GM18498 (cell line): ENCODE data around the gene TWSG1.
"Not testable (repeated sequence)": the region's sequence is repeated elsewhere in the genome, so short reads cannot be mapped to it uniquely, and the experiment has no call there.

Source experiments
- ATAC-seq: cut with Tn5 transposase; IDR thresholded peaks from one replicate; pipeline ENCODE4 v1.9.1; 2021; ENCODE audit warnings: mild to moderate bottlenecking, moderate library complexity; ENCODE audit not compliant: unreplicated experiment

Gene TWSG1

DNA sequence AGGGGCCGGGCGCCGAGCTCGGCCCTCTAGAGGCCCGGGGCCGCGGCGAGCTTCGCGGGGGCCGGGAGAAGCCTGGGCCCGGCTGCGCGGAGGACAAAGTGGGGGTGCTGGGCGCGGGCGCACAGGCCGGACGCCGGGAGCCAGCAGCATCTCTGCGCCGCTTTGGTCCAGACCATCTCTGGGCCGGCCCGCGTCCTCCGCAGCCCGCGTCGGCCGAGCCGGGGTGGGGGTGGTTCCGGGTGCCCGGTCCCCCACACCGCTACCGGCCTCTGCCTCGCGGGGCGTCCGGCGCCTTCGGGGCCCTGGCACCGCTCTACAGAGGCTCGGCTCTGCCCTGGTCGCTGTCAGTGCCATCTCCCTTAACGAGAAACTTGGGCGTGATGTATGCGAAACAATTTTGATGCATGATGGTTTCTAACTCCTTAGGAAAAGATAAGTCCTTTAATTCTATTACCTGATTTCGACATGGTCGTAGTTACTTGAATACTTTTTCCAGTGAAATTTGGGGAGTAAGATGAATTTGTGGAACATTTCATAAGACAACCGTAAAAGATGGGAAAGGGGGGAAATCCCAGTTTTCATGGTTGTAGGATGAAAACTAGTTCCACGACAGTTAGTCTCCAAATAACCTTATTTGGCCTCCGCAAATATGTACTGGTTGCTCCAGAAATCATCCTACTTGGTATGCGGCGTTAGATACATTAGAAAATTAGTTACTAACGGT is 562 bp downstream of the TWSG1 start:
- peak; percentile 49 for ATAC-seq

DNA sequence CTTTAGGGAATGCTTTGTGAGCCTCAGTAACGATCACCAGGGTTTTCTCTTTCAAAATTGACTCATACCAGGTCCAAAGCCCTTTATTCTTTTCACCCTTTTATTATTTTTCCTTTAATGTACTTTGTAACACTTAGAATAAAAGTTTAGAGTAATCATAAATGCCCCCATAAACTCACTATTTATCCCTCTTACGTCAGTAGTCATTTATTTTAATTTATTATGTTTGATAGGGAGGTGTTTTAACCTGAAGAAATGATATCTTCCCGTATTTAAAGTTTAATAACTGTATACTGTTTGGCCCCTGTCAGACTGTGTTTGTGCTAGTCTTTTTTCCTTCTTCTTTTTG is 1.1 kb downstream of the TWSG1 start:
- ATAC-seq, result no peak

DNA sequence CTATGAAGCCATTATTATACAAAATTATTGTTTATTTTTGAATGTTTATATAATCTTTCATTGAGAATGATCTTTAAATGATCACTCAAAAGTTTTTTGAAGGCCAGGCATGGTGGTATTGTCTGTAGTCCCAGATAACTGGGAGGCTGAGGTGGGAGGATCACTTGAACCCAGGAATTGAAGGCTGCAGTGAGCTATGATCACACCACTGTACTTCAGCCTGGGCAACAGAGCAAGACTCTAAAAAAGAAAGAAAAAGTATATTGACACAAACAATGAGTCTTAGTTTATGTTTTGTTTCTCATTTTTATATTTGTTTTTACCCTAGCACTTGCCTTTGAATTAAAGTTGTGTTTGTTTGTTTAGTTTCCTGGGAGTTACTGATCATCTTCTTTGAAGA is 2.3 kb downstream of the TWSG1 start:
- ATAC-seq, result no peak

DNA sequence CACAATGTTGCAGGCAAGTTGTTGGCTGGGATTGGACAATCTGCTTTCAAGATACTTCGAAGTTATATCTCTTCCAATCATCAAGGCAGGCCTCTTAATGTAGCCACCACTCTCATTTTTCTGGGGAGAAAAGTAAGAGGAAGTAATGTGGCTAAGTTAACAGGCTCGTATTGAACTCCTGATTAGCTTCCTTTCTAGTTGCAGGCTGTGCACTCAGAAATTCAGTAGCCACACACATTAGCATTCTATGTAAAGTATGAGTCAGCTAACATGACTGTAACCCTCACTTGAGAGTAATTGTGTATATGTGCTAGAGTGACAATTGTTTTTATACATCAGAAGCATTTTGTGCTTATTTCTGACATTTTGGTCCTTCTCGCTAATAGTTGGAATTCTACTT is 3.3 kb downstream of the TWSG1 start:
- no peak for ATAC-seq

DNA sequence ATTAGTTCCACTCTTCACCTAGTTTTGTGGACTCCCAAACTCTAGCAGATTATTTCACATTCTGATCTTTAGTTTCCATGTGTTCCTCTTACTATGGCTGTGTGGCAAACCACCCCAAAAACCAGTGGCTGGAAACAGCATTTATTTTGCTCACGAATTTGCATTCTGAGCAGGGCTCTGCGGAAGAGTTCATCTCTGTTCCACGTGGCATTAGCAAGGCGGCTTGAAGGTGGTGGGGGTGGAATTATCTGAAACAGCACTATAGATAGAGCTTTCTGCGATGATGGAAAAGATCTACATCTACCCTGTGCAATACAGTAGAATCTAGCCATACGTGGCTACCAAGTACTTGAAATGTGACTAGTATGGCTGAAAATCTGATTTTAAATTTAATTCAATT is 5.9 kb downstream of the TWSG1 start:
- no peak for ATAC-seq

DNA sequence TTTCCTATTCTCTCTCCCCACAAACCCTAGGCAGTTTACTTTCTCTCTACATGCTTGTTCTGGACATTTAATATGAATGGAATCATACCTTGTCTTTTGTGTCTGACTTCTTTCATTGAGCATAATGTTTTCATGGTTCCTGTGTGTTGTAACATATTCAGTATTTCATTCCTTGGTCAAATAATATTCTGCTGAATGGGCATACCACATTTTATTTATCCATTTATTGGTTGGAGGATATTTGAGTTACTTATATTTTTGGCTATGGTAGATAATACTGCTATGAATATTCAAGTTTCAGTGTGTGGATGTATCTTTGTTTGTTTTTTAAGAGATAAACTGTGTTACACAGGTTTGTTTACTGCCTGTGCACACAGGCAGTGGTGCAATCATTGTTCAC is 9.0 kb downstream of the TWSG1 start:
- ATAC-seq, result no peak

DNA sequence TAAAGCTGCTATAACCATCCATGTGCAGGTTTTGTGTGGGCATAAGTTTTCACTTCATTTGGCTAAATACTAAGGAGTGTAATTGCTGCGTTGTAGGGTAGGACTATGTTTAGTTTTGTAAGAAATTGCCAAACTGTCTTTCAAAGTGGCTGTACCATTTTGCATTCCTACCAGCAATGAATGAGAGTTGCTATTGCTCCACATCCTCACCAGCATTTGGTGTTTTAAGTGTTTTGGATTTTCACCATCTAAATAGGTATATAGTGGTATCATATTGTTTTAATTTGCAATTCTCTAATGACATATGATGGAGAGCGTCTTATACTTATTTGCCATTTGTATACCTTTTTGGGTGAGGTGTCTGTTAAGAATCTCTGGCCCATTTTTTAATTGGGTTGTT is 12.2 kb downstream of the TWSG1 start:
- no peak for ATAC-seq

DNA sequence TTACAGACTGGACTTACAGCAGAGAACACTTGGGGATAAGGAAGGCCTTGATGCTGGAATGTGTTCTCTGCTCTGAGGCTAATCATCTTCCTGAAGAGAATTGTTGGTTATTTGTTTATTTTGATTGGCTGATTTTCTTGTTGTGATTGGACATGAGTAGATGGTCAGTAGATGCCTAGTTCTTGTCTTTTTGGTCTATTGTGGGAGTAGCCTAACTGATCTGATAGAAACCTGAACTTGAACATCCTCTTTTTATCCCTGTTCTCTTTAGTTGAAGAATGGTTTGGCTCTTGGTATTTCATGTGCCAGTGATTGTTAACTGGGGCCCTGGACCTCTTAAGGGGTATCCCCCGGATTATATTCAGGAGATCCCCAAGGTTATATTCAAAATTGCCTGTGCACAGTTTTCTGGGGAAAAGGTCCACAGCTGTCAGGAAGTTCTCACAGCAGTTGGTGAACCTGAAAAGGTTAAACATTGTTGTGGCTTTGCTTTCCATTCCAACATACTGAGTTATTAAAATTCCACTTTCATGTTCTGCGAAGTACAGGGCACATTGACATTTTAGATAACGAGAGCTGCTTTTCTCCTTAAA is 13.6 kb downstream of the TWSG1 start:
- ATAC-seq, result no peak

DNA sequence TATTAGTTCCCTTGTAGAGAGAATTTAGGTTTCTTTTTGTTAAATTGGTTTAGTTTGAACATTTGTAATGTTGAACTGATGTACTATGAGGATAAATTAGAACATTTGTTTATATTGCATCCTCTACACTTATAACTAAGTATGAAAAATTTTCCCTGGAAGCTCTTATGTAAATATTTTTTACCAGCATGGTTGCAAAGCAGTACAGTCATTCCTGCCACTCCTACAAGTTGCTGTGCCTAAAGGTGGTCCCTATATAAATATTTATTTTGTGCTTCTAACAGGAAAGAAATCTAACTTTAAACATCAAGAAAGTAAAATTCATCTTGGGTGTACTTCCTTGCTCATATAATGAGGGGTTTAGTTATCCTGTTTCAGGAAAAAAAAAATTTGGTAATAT is 14.2 kb downstream of the TWSG1 start:
- no peak for ATAC-seq

DNA sequence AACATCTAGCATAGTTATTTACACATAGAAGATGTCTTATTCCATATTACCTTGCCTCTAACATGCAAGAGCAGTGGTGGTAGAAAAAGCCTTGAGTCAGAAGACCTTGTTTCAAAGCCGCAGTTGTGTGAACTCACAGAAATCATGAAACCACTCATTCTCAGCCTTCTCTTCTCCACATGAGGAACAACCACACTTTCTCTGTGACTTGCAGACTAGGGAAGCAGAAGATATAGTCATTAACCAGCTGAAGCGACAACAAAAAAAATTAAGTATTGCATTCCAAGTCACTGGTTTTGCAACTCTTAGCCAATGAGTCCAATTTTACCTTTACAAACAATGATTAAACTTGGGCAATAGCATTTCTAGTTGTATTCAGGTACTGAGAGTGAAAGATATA is 19.0 kb downstream of the TWSG1 start:
- peak; percentile 87 for ATAC-seq

DNA sequence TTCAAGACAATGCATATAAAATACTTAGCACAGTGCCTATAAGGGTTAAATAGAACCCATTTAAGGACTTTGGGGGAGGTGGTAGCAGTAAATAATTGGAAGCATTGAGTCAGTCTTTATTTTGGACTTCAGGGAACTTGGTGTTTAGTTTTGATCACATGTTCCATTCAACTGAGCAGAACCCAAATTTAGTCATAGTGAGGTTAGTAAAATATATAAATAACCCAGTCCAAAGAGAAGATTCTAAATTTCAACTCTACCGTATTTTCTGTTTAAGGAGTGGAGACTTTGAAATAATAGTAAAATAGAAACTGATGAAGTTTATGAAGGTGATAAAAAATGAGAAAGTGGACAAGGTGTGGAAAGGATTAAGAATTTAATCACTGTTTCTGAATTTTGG is 19.7 kb downstream of the TWSG1 start:
- ATAC-seq, result peak; percentile 61

DNA sequence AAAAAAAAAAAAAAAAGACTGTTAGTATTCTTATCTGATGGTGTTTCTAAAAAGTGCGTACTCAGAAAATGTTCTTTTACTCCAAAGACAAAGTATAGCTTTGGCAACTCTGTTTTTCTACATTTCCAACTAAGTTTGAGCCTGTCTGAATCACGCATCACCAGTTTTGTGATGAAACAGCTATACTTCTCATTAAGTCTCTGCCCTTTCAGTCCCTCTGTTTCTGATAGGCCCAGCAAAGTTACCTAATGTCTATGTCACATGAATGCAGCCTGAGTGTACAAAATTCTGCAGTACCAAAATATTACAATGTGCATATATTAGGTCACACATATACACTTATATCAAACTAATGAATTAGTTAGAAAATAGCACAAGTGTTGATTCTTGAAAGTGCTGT is 22.4 kb downstream of the TWSG1 start:
- no peak for ATAC-seq

DNA sequence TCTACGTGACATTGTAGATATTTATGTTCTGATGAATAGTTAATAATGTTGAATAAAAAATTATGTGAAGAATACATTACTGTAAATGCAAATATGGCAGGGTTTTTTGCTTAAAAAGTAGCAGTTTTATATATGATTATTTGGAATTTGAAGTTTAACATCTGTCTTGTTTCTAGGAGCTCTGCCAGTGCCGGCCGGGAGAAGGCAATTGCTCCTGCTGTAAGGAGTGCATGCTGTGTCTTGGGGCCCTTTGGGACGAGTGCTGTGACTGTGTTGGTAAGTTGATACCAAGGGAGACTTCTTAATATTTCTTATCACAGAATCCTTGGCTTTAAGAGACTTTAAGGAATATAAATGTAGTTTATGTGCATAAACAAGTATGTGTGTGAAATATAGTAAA is 25.2 kb downstream of the TWSG1 start:
- no peak for ATAC-seq

DNA sequence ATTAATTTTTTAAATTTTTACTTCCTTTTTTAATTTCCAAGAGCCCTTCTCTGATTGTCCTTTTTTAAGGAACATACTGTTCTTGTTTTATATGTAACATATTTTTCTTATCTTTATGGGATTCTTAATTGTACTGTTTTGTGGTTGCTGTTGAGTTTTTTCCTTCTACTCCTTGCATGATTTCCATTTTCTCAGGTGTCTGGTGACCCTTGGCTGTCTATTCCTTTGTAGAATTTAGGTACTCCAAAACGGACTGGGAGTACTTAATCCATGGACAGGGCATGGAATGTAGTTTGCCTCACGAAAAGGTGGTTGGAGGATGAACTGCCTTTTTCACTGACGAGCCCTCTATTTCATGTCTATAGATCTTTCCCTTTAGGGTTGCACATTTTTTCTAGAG is 26.6 kb downstream of the TWSG1 start:
- ATAC-seq, result no peak

DNA sequence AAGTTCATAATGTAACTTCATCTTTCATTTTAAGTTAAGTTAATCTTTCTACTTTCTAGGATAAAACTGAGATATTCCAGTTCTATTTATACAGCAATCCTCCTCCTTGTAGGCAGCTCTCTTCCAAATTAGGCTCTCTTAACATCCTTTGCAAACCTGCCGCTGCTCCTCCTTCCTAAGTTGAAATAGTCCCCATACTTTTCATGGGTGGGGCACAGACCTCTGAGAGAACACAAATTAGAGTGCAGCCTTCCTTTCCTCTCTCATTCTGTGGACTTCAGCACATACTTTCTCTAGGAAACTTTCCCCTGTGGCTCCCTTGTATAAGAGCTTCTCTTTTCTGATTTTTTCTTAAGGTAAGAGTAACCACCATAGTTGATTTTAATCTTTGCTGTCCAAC is 28.3 kb downstream of the TWSG1 start:
- ATAC-seq, result no peak

DNA sequence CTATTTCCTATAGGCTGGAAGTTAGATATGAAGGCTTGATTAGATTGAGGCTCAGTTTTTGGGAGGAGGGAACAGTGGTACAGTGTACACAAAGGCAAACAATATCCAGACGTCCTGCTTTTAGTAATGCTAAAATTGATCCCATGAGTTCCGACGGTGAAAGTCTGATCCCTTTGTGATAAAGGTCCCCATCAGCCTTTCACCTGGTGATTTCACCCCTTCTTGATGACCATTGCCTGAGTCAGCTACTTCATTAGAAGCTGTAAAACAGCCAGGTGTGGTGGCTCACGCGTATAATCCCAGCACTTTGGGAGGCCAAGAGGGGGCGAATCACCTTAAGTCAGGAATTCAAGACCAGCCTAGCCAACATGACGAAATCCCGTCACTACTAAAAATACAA is 29.7 kb downstream of the TWSG1 start:
- no peak for ATAC-seq

DNA sequence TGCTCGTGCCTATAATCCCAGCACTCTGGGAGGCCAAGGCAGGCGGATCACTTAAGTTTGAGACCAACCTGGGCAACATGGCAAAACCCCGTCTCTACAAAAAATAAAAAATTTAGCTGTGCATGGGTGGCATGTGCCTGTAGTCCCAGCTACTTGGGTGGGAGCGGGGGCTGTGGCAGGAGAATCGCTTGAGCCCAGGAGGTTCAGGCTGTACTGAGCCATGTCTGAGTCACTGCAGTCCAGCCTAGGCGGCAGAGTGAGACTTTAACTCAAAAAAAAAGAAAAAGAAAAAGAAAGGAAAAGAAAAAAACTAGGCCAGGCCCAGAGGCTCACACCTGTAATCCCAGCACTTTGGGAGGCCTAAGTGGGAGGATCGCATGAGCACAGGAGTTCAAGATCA is 30.8 kb downstream of the TWSG1 start:
- no peak for ATAC-seq

DNA sequence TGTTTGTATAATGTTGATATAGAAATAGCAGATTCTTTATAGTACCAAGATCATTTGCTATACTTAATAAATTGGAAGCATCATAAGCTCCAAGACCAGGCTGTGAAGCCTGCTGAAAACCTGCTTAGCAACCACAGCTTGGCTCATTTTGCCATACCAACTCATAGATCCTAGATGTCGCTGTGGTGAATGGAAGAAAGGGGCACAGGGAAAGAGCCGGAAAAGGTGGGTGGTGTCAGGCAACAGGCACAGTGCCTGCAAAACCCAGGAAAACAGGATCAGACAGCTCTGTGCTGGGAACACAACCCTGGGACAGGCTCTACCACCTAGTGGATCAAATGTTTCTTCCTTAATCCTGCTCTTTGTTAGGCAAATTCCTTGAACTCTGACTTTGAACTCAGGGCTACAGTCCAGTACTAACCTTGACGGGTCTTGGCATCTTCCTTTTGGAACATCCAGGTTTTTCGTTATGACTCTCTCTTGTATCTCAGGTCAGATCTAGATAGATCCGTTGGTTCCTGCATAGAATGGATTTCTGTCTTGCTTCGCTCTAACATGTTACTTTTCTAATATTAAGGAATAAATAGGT is 31.6 kb downstream of the TWSG1 start:
- ATAC-seq, result no peak

DNA sequence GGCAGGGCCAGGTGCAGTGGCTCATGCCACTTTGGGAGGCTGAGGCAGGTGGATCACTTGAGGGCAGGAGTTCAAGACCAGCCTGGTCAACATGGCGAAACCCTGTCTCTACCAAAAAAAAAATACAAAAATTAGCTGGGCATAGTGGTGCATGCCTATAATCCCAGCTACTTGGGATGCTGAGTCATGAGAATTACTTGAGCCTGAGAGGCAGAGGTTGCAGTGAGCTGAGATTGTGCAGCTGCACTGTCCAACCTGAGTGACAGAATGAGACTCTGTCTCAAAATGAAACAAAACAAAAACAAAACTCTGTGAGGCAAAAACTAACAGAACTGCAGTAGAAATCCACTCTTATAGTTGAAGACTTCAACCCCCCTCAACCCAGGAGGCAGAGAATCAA is 38.7 kb downstream of the TWSG1 start:
- not testable (repeated sequence) for ATAC-seq

DNA sequence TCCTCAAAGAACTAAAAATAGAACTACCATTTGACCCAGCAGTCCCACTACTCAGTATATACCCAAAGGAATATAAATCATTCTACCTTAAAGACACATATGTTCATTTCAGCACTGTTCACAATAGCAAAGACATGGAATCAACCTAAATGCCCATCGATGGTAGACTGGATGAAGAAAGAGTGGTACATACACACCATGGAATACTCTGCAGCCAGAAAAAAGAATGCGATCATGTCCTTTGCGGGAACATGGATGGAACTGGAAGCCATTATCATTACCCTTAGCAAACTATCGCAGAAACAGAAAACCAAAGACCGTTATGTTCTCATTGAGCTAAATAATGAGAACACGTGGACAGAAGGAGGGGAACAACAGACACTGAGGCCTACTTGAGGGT is 44.5 kb downstream of the TWSG1 start:
- ATAC-seq, result no peak

DNA sequence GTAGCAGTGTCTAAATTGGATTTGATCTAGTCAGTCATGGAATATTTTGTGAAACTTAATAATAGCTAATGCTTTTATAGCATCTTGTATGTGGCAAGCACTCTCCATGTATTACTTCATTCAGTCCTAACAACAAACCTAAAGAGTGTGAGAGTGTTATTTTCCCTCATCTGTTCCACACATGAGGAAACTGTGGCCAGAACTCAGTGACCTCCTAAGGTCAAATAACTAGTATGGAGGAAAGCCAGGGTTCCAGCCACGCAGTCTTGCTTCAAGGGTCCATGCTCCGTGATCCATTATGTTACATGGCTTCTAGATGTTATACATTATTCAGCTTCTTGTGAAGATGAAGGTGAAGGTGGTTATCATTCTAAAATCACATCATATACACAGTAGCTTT is 45.5 kb downstream of the TWSG1 start:
- no peak for ATAC-seq

DNA sequence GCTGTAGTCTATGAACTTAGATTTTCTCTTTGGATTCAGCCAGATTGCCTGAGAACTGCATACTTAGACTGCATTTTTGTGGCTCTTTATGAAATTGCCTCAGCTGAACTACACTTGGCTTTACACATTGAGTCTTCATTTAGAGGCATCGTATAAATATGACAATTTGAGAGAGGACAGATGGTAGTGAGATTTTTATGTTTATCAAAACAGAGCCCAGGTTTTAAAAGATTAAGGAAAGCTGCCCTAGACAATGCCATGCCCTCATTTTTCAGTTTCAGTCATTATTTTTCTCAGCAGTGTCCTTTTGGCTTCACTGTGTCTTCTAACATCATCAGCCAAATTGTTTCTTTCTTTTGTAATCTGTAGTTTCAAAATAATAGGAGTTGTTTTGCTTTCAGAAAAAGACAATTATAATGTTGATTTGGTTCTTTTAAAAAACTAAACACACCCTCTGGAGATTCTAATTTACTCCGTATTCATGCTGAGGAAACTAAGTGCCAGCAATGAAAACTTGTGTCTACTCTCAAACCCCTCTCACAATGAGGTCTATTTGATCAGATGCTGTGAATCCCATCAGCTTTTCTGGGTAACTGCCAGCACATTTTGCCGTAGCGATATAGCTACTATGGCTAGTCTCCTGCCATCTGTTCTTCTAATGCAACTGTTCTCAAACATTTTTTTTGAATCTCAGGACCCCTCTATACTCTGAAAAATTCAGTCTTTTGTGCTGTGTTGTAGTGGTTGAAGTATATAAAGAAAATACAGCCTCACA is 46.2 kb downstream of the TWSG1 start:
- ATAC-seq, result no peak
